ENCODE results near the gene RNASE13.

DNA sequence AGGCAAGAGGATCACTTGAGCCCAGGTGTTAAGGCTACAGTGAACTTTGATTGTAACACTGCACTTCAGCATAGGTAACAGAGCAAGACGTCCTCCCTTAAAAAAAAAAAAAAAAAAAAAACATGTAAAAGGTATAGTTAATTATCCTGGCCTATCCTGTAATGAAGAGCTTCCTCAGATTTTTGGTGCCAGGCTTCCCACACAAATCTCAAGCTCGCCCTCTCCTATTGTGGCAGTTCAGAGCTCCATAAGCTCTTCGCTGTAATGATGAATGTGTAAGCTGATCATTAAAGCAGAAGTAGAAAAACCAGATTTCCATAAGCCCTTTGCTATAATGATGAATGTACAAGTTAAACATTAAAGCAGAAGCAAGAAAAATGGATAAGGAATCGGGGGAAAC, 37.5 kb downstream of the RNASE13 start:
- TF ChIP-seq, protein P1, sequence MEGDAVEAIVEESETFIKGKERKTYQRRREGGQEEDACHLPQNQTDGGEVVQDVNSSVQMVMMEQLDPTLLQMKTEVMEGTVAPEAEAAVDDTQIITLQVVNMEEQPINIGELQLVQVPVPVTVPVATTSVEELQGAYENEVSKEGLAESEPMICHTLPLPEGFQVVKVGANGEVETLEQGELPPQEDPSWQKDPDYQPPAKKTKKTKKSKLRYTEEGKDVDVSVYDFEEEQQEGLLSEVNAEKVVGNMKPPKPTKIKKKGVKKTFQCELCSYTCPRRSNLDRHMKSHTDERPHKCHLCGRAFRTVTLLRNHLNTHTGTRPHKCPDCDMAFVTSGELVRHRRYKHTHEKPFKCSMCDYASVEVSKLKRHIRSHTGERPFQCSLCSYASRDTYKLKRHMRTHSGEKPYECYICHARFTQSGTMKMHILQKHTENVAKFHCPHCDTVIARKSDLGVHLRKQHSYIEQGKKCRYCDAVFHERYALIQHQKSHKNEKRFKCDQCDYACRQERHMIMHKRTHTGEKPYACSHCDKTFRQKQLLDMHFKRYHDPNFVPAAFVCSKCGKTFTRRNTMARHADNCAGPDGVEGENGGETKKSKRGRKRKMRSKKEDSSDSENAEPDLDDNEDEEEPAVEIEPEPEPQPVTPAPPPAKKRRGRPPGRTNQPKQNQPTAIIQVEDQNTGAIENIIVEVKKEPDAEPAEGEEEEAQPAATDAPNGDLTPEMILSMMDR (conservative IDR thresholded peaks at IDR 0.05; ENCODE audit: low read length): no peak
- TF ChIP-seq EZH2phosphoT487 (IDR thresholded peaks at IDR 0.05; ENCODE audit: borderline replicate concordance, low read depth, low read length): no peak
